Muscle of leg (tissue), 16 donors: Measurements from ENCODE around the gene TYMS. TPM values are rescaled to one million over a fixed set of nuclear protein-coding genes. Genes with fewer than 3 reads are reported as not detected.

Experiments used
- DNase-seq: peaks from one replicate; pipeline ENCODE4 v3.0.0; 2013
- H3K27ac ChIP-seq: one replicate; pipeline ENCODE4 v1.5.1; 2013; ENCODE audit warnings: mild to moderate bottlenecking, low read length, control low read depth
- H3K27me3 ChIP-seq: one replicate; pipeline ENCODE4 v1.6.1; 2013; ENCODE audit warnings: low read length; ENCODE audit not compliant: control insufficient read depth, insufficient read depth
- H3K36me3 ChIP-seq: one replicate; pipeline ENCODE4 v1.6.1; 2013; ENCODE audit warnings: low read length; ENCODE audit not compliant: control insufficient read depth, insufficient read depth
- H3K4me1 ChIP-seq: one replicate; pipeline ENCODE4 v1.6.1; 2013; ENCODE audit warnings: low read length; ENCODE audit not compliant: control insufficient read depth, insufficient read depth
- H3K4me3 ChIP-seq: one replicate; pipeline ENCODE4 v1.5.1; 2013; ENCODE audit warnings: low read length, control low read depth
- H3K9me3 ChIP-seq: replicated peaks from 2 replicates; pipeline ENCODE4 v1.6.1; 2013; ENCODE audit warnings: low read depth, low read length; ENCODE audit not compliant: control insufficient read depth
- WGBS: methylation state at CpG from one replicate; pipeline ENCODE4 v1.1.5; 2013; ENCODE audit warnings: missing lambda C conversion rate; ENCODE audit not compliant: insufficient coverage; 5-methylcytosine and 5-hydroxymethylcytosine counted together
- long read RNA-seq, 11 donors: transcript quantifications; one replicate each; lab custom pipeline, GENCODE V29; 2026
- polyA plus RNA-seq, 8 donors: library from polyadenylated mRNA; unstranded; fragments of 120-200 nt; gene quantifications; one replicate each; pipeline versions ENCODE4 v1.2.1 to v1.2.3, GENCODE V29; 2013; ENCODE audit warnings: inconsistent platforms in 1 of 8, low replicate concordance in 1 of 8; ENCODE audit not compliant: insufficient read length in 8 of 8, insufficient read depth in 1 of 8
- total RNA-seq: library from RNA; stranded (reverse); fragments of 120-200 nt; gene quantifications from one replicate; pipeline ENCODE4 v1.2.4, GENCODE V29; 2013

Gene TYMS
- total RNA-seq (19.7 TPM), polyA plus RNA-seq (10 to 100 TPM; 58.5 to 93.8 (median 70.3) TPM)
- long read RNA-seq, donor 1, transcript TYMS-203 (7 exons, 1,662 nt): major isoform, 12 of 12 reads
- long read RNA-seq, donor 1, partial matches to known transcripts: 0 of 12 reads
- long read RNA-seq, donor 1, other reads (novel, unspliced or antisense): 0 of 12 reads
- long read RNA-seq, donor 2, transcript TYMS-203 (7 exons, 1,662 nt): major isoform, 8 of 8 reads
- long read RNA-seq, donor 2, partial matches to known transcripts: 0 of 8 reads
- long read RNA-seq, donor 2, other reads (novel, unspliced or antisense): 0 of 8 reads
- long read RNA-seq, donor 3, transcript TYMS-203 (7 exons, 1,662 nt): major isoform, 13 of 13 reads
- long read RNA-seq, donor 3, partial matches to known transcripts: 0 of 13 reads
- long read RNA-seq, donor 3, other reads (novel, unspliced or antisense): 0 of 13 reads
- long read RNA-seq, donor 4, transcript TYMS-203 (7 exons, 1,662 nt): major isoform, 37 of 38 reads
- long read RNA-seq, donor 4, partial matches to known transcripts: 0 of 38 reads
- long read RNA-seq, donor 4, other reads (novel, unspliced or antisense): 0 of 38 reads
- long read RNA-seq, donor 5, transcript TYMS-203 (7 exons, 1,662 nt): major isoform, 70 of 71 reads
- long read RNA-seq, donor 5, partial matches to known transcripts: 0 of 71 reads
- long read RNA-seq, donor 5, other reads (novel, unspliced or antisense): 0 of 71 reads
- long read RNA-seq, donor 6, transcript TYMS-203 (7 exons, 1,662 nt): major isoform, 45 of 47 reads
- long read RNA-seq, donor 6, partial matches to known transcripts: 0 of 47 reads
- long read RNA-seq, donor 6, other reads (novel, unspliced or antisense): 0 of 47 reads
- long read RNA-seq, donor 7, transcript TYMS-203 (7 exons, 1,662 nt): major isoform, 40 of 40 reads
- long read RNA-seq, donor 7, partial matches to known transcripts: 0 of 40 reads
- long read RNA-seq, donor 7, other reads (novel, unspliced or antisense): 0 of 40 reads
- long read RNA-seq, donor 8, transcript TYMS-203 (7 exons, 1,662 nt): major isoform, 31 of 31 reads
- long read RNA-seq, donor 8, partial matches to known transcripts: 0 of 31 reads
- long read RNA-seq, donor 8, other reads (novel, unspliced or antisense): 0 of 31 reads
- long read RNA-seq, donor 9, transcript TYMS-203 (7 exons, 1,662 nt): major isoform, 27 of 95 reads
- long read RNA-seq, donor 9, partial matches to known transcripts: 67 of 95 reads
- long read RNA-seq, donor 9, other reads (novel, unspliced or antisense): 0 of 95 reads
- long read RNA-seq, donor 10, transcript TYMS-203 (7 exons, 1,662 nt): major isoform, 33 of 34 reads
- long read RNA-seq, donor 10, partial matches to known transcripts: 0 of 34 reads
- long read RNA-seq, donor 10, other reads (novel, unspliced or antisense): 0 of 34 reads
- long read RNA-seq, donor 11, transcript TYMS-203 (7 exons, 1,662 nt): major isoform, 15 of 15 reads
- long read RNA-seq, donor 11, partial matches to known transcripts: 0 of 15 reads
- long read RNA-seq, donor 11, other reads (novel, unspliced or antisense): 0 of 15 reads

- DNase-seq: peak; percentile 71
- peaks cover 4% of the 10 kb centered on the region for H3K9me3 ChIP-seq
- peak within 1 kb of the TSS; percentile 55 for H3K27ac ChIP-seq
- 0% methylated on average over 68 of the region's 79 CpGs for WGBS
- peaks cover 3% of the 10 kb centered on the region for H3K4me1 ChIP-seq
- peaks cover 14% of the 10 kb centered on the region for H3K36me3 ChIP-seq
- no peaks in the 10 kb centered on the region for H3K27me3 ChIP-seq
- H3K4me3 ChIP-seq: peak within 1 kb of the TSS; percentile 75
Observed at GRCh38 chr18:657311-658000, at the start of gene TYMS. TYMS (plus strand) TSS chr18:657653; CDS start chr18:657743, 90 bp downstream.

GRCh38 chr18:607930-608329, 49.5 kb upstream of the TYMS start:
- Histone ChIP-seq H3K27me3 (no peaks in the 10 kb centered on the region), H3K27ac (no peak overlapping the region), H3K36me3 (no peaks in the 10 kb centered on the region), H3K9me3 (no peaks in the 10 kb centered on the region), H3K4me1 (no peaks in the 10 kb centered on the region), H3K4me3 (no peak overlapping the region)
- DNase-seq: no peak
- WGBS: 88% methylated on average over 5 of the region's 7 CpGs

GRCh38 chr18:610214-610928, 47.1 kb upstream of the TYMS start:
- no peak for DNase-seq
- no peak overlapping the region for H3K27ac ChIP-seq
- WGBS: 83% methylated on average over 7 of the region's 15 CpGs
- H3K27me3 ChIP-seq: no peaks in the 10 kb centered on the region
- no peak overlapping the region for H3K4me3 ChIP-seq
- H3K4me1 ChIP-seq: no peaks in the 10 kb centered on the region
- no peaks in the 10 kb centered on the region for H3K9me3 ChIP-seq
- H3K36me3 ChIP-seq: no peaks in the 10 kb centered on the region

- H3K27ac ChIP-seq: no peak overlapping the region
- no peaks in the 10 kb centered on the region for H3K36me3 ChIP-seq
- no peaks in the 10 kb centered on the region for H3K9me3 ChIP-seq
- no peaks in the 10 kb centered on the region for H3K27me3 ChIP-seq
- no peak for DNase-seq
- peaks cover 2% of the 10 kb centered on the region for H3K4me1 ChIP-seq
- WGBS: 81% methylated on average over 5 of the region's 7 CpGs
- no peak overlapping the region for H3K4me3 ChIP-seq
Observed at GRCh38 chr18:612156-612555, 45.3 kb upstream of the TYMS start.

DNA sequence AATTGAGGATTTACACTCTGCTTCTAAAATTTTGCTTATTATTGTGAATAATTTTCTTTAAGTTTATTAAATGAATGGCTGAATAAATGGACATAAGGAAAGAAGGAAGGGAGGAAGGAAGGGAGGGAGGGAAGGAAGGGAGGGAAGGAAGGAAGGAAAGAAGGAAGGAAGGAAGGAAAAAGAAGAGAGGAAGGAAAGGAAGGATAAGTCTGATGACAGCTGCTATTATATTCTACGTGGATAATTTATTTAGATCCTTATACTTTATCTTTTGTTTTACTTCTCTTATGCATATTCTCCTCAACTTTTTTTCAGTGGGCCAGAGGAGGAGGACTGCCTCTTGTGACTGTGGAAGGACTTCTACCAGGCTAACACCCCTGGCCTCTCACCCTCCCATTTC, 43.3 kb upstream of the TYMS start:
- Histone ChIP-seq H3K36me3 (no peaks in the 10 kb centered on the region), H3K27ac (no peak overlapping the region), H3K27me3 (no peaks in the 10 kb centered on the region), H3K9me3 (no peaks in the 10 kb centered on the region), H3K4me3 (no peak overlapping the region), H3K4me1 (peaks cover 2% of the 10 kb centered on the region)
- no CpG with 5 or more reads among the region's 1 CpG for WGBS
- DNase-seq: no peak

GRCh38 chr18:615092-615521, 42.3 kb upstream of the TYMS start:
- Histone ChIP-seq H3K4me3 (no peak overlapping the region), H3K27ac (no peak overlapping the region), H3K9me3 (no peaks in the 10 kb centered on the region), H3K27me3 (no peaks in the 10 kb centered on the region), H3K36me3 (no peaks in the 10 kb centered on the region), H3K4me1 (peaks cover 2% of the 10 kb centered on the region)
- DNase-seq: peak; percentile 34
- WGBS: 60% methylated on average over 1 of the region's 5 CpGs

DNA sequence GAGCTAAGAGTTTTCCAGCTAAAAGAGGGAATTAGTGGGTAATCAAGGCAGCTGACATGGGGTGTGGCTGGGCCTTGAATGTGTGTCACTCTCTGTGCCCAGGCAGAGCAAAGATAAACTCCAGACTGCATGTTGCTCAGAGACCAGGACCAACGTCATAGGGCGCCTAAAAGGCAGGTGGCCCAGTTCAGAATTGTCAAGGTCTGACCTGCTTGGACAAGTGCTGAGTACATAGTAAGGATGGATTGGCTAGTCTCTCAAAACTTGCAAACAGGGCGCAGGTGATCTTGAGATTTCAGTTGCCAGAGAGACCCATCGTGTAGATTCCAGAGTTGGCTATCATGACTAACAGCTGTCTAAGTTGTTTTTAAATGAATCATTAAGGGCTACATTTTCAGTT, 41.7 kb upstream of the TYMS start:
- H3K27ac ChIP-seq: no peak overlapping the region

GRCh38 chr18:616380-616995, 41.0 kb upstream of the TYMS start:
- peaks cover 6% of the 10 kb centered on the region for H3K4me1 ChIP-seq
- peak; percentile 67 for DNase-seq
- H3K36me3 ChIP-seq: no peaks in the 10 kb centered on the region
- no CpG with 5 or more reads among the region's 4 CpGs for WGBS
- no peak overlapping the region for H3K27ac ChIP-seq
- H3K27me3 ChIP-seq: no peaks in the 10 kb centered on the region
- H3K4me3 ChIP-seq: no peak overlapping the region
- H3K9me3 ChIP-seq: no peaks in the 10 kb centered on the region

More for the DNA sequence above, 41.7 kb upstream of the TYMS start:
- Histone ChIP-seq H3K9me3 (no peaks in the 10 kb centered on the region), H3K36me3 (no peaks in the 10 kb centered on the region), H3K27me3 (no peaks in the 10 kb centered on the region), H3K4me1 (peaks cover 2% of the 10 kb centered on the region), H3K4me3 (no peak overlapping the region)
- 95% methylated on average over 2 of the region's 4 CpGs for WGBS
- DNase-seq: no peak
